HepG2 (cell line): ENCODE results near the gene NDUFA8. TPM values are rescaled to one million over a fixed set of nuclear protein-coding genes. Genes with fewer than 3 reads are reported as not detected.

ENCODE experiments used
- ATAC-seq: fragments of 200-7000 bp; cut with Tn5 transposase; 3 replicates; pipeline ENCODE4 v1.9.1; 2020; ENCODE audit warnings: mild to moderate bottlenecking, moderate library complexity
- BruUV-seq: library from RNA; stranded (reverse); fragments of 400-500 nt; replicated peaks from 2 replicates; lab custom pipeline; 2021; lab: Mats Ljungman, UMichigan
- CTCF ChIA-PET: fragments of 300-600 bp; formaldehyde crosslinking; extraction: SDS; loops from one replicate; lab custom pipeline; 2021; ENCODE audit warnings: low total read pairs, inconsistent platforms, low intra/inter-chr PET ratio; lab: Yijun Ruan, JAX
- POLR2A ChIA-PET: fragments of 350-600 bp; sonication (Branson Sonifier 250); formaldehyde crosslinking; loops from one replicate; lab custom pipeline; 2020; ENCODE audit warnings: antibody characterized with exemption, inconsistent platforms; lab: Yijun Ruan, JAX
- DNase-seq: peaks from one replicate; pipeline ENCODE4 v3.0.0-alpha.2; 2015; ENCODE audit warnings: low spot score
- FAIRE-seq: peaks from 3 replicates; lab custom pipeline; 2011; peaks lifted over from hg19 to GRCh38; lab: Jason Lieb, UNC
- H2AFZ ChIP-seq: one replicate; pipeline ENCODE4 v1.6.1; 2011; ENCODE audit warnings: low read length, inconsistent platforms
- H3K27ac ChIP-seq: fragments of 300-600 bp; 3 replicates; pipeline ENCODE4 v1.8.0; 2011; ENCODE audit warnings: mixed run types, mild to moderate bottlenecking, mixed read lengths, low read length, inconsistent platforms; ENCODE audit not compliant: insufficient read depth; ENCODE audit errors: extremely low read length
- H3K27me3 ChIP-seq, 2 experiments: fragments of 200-600 bp in 1 of 2; 2 replicates in 1 of 2; 3 replicates in 1 of 2; pipeline versions ENCODE4 v1.6.0 to v1.8.0; 2011; ENCODE audit warnings: low read length in 2 of 2, mild to moderate bottlenecking in 2 of 2, moderate library complexity in 2 of 2, inconsistent platforms in 1 of 2; ENCODE audit not compliant: insufficient read depth in 2 of 2, control insufficient read depth in 1 of 2
- H3K36me3 ChIP-seq, 2 experiments: fragments of 200-600 bp in 1 of 2; replicated peaks in 1 of 2; 2 replicates in 1 of 2; 3 replicates in 1 of 2; pipeline versions ENCODE4 v1.5.1 to v1.8.0; 2011; ENCODE audit warnings: low read length in 2 of 2, inconsistent platforms in 1 of 2; ENCODE audit not compliant: insufficient read depth in 2 of 2, control insufficient read depth in 1 of 2
- H3K4me1 ChIP-seq: 2 replicates; pipeline ENCODE4 v1.5.1; 2012; ENCODE audit warnings: low read length, inconsistent platforms; ENCODE audit not compliant: insufficient read depth
- H3K4me2 ChIP-seq: 2 replicates; pipeline ENCODE4 v1.6.0; 2011; ENCODE audit warnings: low read depth, low read length, inconsistent platforms
- H3K4me3 ChIP-seq, 3 experiments: fragments of 200-600 bp in 1 of 3; sonication (generic), shearing (Covaris generic) in 1 of 3; replicated peaks in 1 of 3; 2 replicates each; pipeline ENCODE4 v1.5.1; 2011 to 2016; ENCODE audit warnings: low read length in 3 of 3, inconsistent platforms in 2 of 3, low read depth in 2 of 3, mild to moderate bottlenecking in 2 of 3, control low read depth in 1 of 3, mixed read lengths in 1 of 3; ENCODE audit not compliant: insufficient read depth in 1 of 3
- H3K79me2 ChIP-seq: one replicate; pipeline ENCODE4 v1.6.1; 2011; ENCODE audit warnings: low read length, inconsistent platforms; ENCODE audit not compliant: insufficient read depth
- H3K9ac ChIP-seq: 2 replicates; pipeline ENCODE4 v1.6.0; 2011; ENCODE audit warnings: mild to moderate bottlenecking, low read depth, low read length, inconsistent platforms; ENCODE audit not compliant: insufficient read depth
- H3K9me3 ChIP-seq: 2 replicates; pipeline ENCODE4 v1.5.1; 2012; ENCODE audit warnings: mild to moderate bottlenecking, low read length
- H4K20me1 ChIP-seq: 2 replicates; pipeline ENCODE4 v1.6.0; 2011; ENCODE audit warnings: inconsistent platforms, mild to moderate bottlenecking, low read length, moderate library complexity; ENCODE audit not compliant: insufficient read depth
- DPF2 ChIP-seq: sonication (generic); formaldehyde crosslinking; IDR thresholded peaks from 2 replicates; pipeline ENCODE4 v1.4.0; 2020; ENCODE audit warnings: mild to moderate bottlenecking, low read depth, missing genetic modification reagents, borderline replicate concordance
- EED ChIP-seq: sonication (generic); formaldehyde crosslinking; IDR thresholded peaks from 2 replicates; pipeline ENCODE4 v1.5.0; 2020; ENCODE audit warnings: mild to moderate bottlenecking, missing genetic modification reagents
- ISX ChIP-seq: sonication (generic); formaldehyde crosslinking; conservative IDR thresholded peaks from 2 replicates; pipeline ENCODE4 v1.5.0; 2020; ENCODE audit warnings: missing genetic modification reagents
- MBNL3 ChIP-seq: fragments of 250-450 bp; sonication (Bioruptor Pico); conservative IDR thresholded peaks from 2 replicates; pipeline ENCODE4 v1.8.0; 2022; ENCODE audit warnings: mild to moderate bottlenecking, inconsistent platforms
- SOX6 ChIP-seq, 2 experiments: fragments of 450-650 bp in 1 of 2; sonication (generic) in 1 of 2; formaldehyde crosslinking in 1 of 2; IDR thresholded peaks; 2 replicates each; pipeline versions ENCODE4 v1.4.0 to v1.6.1; 2017 to 2020; ENCODE audit warnings: antibody characterized with exemption in 1 of 2, mild to moderate bottlenecking in 1 of 2, missing genetic modification reagents in 1 of 2
- ZNF329 ChIP-seq: sonication (generic); formaldehyde crosslinking; IDR thresholded peaks from 2 replicates; pipeline ENCODE4 v1.9.0; 2021; ENCODE audit warnings: low read depth, mild to moderate bottlenecking, missing genetic modification reagents
- ZNF781 ChIP-seq: sonication (generic); formaldehyde crosslinking; IDR thresholded peaks from 2 replicates; pipeline ENCODE4 v1.5.1; 2020; ENCODE audit warnings: borderline replicate concordance, mild to moderate bottlenecking, missing genetic modification reagents; ENCODE audit errors: not compliant biosample characterization
- WGBS: methylation state at CpG from one replicate; pipeline ENCODE4 v1.1.6; 2017; ENCODE audit warnings: low lambda C conversion rate; 5-methylcytosine and 5-hydroxymethylcytosine counted together
- in situ Hi-C: cut with HindIII; loops from 2 replicates; pipeline ENCODE4 v1.10.0; 2017; ENCODE audit warnings: low pct_unique_long_range_greater_than_20kb; ENCODE audit not compliant: extremely low pct_ligation_motif_present
- intact Hi-C: fragments of 100-400 bp; cut with micrococcal nuclease; formaldehyde crosslinking; loops from one replicate; pipeline ENCODE4 v1.10.0; 2022; ENCODE audit not compliant: unreplicated experiment
- polyA plus RNA-seq, 8 experiments: library from polyadenylated mRNA; depleted of rRNA in 3 of 8; stranded (reverse) in 7 of 8; unstranded in 1 of 8; fragments of >200 nt; fragmentation: Illumina TruSeq in 4 of 8; extraction: Trizol in 4 of 8; gene quantifications; 2 replicates each; pipeline versions ENCODE4 v1.2.1 to v1.2.3, GENCODE V29; 2011 to 2016; ENCODE audit warnings: low read depth in 4 of 8, missing spikeins in 1 of 8, mixed read lengths in 1 of 8; ENCODE audit not compliant: insufficient read depth in 1 of 8
- total RNA-seq, 5 experiments: library from RNA; depleted of rRNA; stranded (reverse); fragments of >200 nt; fragmentation: Illumina TruSeq; extraction: Trizol; gene quantifications; 2 replicates each; pipeline ENCODE4 v1.2.3, GENCODE V29; 2016; ENCODE audit warnings: low read depth in 1 of 5
- TF ChIP-seq, protein P1 (sequence below): sonication (generic); formaldehyde crosslinking; IDR thresholded peaks from 2 replicates; pipeline ENCODE4 v1.5.0; 2020; ENCODE audit warnings: missing genetic modification reagents
- TF ChIP-seq, protein P2 (sequence below): sonication (generic); formaldehyde crosslinking; conservative IDR thresholded peaks from 2 replicates; pipeline ENCODE4 v1.8.0; 2022; ENCODE audit warnings: missing genetic modification reagents
- TF ChIP-seq, protein P3 (sequence below): fragments of 450-650 bp; IDR thresholded peaks from 2 replicates; pipeline ENCODE4 v1.6.1; 2017; ENCODE audit warnings: mild to moderate bottlenecking
- TF ChIP-seq, protein P4 (sequence below), 2 experiments: sonication (generic) in 1 of 2; formaldehyde crosslinking in 1 of 2; IDR thresholded peaks; 2 replicates each; pipeline versions ENCODE4 v1.4.0 to v1.6.1; 2018 to 2020; ENCODE audit warnings: missing genetic modification reagents in 2 of 2, borderline replicate concordance in 1 of 2, low read depth in 1 of 2, mild to moderate bottlenecking in 1 of 2, missing biosample characterization in 1 of 2

NDUFA8 gene
- total and polyA plus RNA-seq, 2 of the 13 experiments (the other 11 are each of a cell fraction or from before 2014, with no cell fraction given): 68.6 to 71.7 TPM

DNA sequence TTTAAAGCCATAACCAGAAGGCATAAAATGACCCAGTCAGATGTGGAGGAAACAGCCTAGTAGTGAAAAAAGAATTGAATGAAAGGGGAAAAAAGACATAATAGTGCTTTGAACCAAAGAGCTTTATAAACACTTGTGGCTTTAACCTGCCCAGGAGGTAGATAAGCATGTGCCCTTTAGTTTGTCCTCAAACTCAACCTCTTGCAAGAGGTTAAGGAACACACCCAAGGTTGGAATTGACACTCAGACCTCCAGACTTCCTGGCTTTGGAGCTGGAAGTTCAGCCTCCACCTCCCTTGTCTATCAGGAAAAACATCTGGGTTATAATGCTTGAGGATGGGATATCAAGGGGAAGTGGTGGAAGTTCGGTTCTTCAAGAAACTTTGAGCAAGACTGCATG is 16.3 kb downstream of the NDUFA8 start:
- intact Hi-C loops (no loop called here), in situ Hi-C loops (loop anchor here (5.0 kb wide), 1 partner anchor 59 kb away; no protein-coding TSS in a partner anchor)
- H3K9me3 ChIP-seq: no peaks in the 10 kb centered on the region
- H3K9ac ChIP-seq: no peak overlapping the region
- no peak overlapping the region for H3K4me3 ChIP-seq
- ChIA-PET CTCF (no interaction called here), POLR2A (no interaction called here)
- DNase-seq (no peak), FAIRE-seq (no peak), ATAC-seq (no peak)
- WGBS: 94% methylated on average over 1 of the region's 1 CpG
- no TSS peak for BruUV-seq
- H4K20me1 ChIP-seq: no peaks in the 10 kb centered on the region
- TF ChIP-seq, protein P1, sequence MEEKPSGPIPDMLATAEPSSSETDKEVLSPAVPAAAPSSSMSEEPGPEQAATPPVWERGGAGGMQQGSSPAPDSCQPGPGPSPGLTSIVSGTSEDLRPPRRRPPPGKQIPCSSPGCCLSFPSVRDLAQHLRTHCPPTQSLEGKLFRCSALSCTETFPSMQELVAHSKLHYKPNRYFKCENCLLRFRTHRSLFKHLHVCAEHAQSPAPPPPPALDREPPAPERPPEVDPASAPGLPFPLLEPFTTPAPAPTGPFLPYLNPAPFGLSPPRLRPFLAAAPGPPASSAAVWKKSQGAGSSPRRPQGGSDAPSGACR (CRISPR knock-in tag): no peak
- TF ChIP-seq, protein P2, sequence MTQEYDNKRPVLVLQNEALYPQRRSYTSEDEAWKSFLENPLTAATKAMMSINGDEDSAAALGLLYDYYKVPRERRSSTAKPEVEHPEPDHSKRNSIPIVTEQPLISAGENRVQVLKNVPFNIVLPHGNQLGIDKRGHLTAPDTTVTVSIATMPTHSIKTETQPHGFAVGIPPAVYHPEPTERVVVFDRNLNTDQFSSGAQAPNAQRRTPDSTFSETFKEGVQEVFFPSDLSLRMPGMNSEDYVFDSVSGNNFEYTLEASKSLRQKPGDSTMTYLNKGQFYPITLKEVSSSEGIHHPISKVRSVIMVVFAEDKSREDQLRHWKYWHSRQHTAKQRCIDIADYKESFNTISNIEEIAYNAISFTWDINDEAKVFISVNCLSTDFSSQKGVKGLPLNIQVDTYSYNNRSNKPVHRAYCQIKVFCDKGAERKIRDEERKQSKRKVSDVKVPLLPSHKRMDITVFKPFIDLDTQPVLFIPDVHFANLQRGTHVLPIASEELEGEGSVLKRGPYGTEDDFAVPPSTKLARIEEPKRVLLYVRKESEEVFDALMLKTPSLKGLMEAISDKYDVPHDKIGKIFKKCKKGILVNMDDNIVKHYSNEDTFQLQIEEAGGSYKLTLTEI: no peak
- TF ChIP-seq MBNL3 (CRISPR knock-in tag): no peak
- no peak for TF ChIP-seq SOX6 (IDR thresholded peaks at IDR 0.05)
- no peak for TF ChIP-seq SOX6 (CRISPR knock-in tag; IDR thresholded peaks at IDR 0.05)
- TF ChIP-seq, protein P3, sequence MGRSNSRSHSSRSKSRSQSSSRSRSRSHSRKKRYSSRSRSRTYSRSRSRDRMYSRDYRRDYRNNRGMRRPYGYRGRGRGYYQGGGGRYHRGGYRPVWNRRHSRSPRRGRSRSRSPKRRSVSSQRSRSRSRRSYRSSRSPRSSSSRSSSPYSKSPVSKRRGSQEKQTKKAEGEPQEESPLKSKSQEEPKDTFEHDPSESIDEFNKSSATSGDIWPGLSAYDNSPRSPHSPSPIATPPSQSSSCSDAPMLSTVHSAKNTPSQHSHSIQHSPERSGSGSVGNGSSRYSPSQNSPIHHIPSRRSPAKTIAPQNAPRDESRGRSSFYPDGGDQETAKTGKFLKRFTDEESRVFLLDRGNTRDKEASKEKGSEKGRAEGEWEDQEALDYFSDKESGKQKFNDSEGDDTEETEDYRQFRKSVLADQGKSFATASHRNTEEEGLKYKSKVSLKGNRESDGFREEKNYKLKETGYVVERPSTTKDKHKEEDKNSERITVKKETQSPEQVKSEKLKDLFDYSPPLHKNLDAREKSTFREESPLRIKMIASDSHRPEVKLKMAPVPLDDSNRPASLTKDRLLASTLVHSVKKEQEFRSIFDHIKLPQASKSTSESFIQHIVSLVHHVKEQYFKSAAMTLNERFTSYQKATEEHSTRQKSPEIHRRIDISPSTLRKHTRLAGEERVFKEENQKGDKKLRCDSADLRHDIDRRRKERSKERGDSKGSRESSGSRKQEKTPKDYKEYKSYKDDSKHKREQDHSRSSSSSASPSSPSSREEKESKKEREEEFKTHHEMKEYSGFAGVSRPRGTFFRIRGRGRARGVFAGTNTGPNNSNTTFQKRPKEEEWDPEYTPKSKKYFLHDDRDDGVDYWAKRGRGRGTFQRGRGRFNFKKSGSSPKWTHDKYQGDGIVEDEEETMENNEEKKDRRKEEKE: no peak
- no peak for TF ChIP-seq ZNF781 (CRISPR knock-in tag)
- no peak for TF ChIP-seq EED (CRISPR knock-in tag)
- TF ChIP-seq ISX (CRISPR knock-in tag): no peak
- TF ChIP-seq ZNF329 (CRISPR knock-in tag): no peak
- no peak for TF ChIP-seq DPF2 (CRISPR knock-in tag)
- TF ChIP-seq, protein P4, sequence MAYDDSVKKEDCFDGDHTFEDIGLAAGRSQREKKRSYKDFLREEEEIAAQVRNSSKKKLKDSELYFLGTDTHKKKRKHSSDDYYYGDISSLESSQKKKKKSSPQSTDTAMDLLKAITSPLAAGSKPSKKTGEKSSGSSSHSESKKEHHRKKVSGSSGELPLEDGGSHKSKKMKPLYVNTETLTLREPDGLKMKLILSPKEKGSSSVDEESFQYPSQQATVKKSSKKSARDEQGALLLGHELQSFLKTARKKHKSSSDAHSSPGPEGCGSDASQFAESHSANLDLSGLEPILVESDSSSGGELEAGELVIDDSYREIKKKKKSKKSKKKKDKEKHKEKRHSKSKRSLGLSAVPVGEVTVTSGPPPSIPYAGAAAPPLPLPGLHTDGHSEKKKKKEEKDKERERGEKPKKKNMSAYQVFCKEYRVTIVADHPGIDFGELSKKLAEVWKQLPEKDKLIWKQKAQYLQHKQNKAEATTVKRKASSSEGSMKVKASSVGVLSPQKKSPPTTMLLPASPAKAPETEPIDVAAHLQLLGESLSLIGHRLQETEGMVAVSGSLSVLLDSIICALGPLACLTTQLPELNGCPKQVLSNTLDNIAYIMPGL (CRISPR knock-in tag; IDR thresholded peaks at IDR 0.05; ENCODE audit: borderline replicate concordance in 1 of 2, low read depth in 1 of 2): no peak
- H3K79me2 ChIP-seq: peaks cover 1% of the 10 kb centered on the region
- H3K4me1 ChIP-seq: peaks cover 43% of the 10 kb centered on the region
- peaks cover 12 to 43% of the 10 kb centered on the region in 2 experiments for H3K36me3 ChIP-seq
- no peak overlapping the region for H2AFZ ChIP-seq
- H3K27me3 ChIP-seq: no peaks in the 10 kb centered on the region
- H3K27ac ChIP-seq: no peak overlapping the region
- no peak overlapping the region for H3K4me2 ChIP-seq
